LNCAP (cell line): ENCODE results near the gene THAP10.

Experiments
- CTCF ChIP-seq: fragments of 450-650 bp; IDR thresholded peaks from 2 replicates; pipeline ENCODE4 v1.5.1; 2017; ENCODE audit warnings: mild to moderate bottlenecking

Gene THAP10

DNA sequence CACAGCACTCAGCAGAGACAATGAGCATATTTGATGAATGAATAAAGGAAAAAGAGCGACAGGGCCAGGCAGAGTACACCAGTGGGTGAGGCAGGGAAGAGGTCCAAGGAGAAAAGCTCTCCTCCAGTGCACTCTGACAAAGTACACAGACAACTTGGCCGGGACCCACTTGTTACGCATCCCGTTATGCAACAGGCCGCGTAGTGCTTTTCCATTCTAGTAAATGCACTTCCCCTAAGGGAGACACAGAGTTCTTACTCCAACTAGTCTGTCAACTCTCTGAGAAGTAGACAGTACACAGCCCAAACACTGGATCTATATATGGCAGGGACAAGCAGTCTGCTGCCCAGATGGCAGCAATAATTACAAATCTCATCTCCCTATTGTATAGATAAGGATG lies 56.8 kb downstream of the THAP10 start:
- no peak for TF ChIP-seq CTCF

- TF ChIP-seq CTCF, result no peak
These were observed 57.2 kb downstream of the THAP10 start for GRCh38 chr15:70834999-70835398.

DNA sequence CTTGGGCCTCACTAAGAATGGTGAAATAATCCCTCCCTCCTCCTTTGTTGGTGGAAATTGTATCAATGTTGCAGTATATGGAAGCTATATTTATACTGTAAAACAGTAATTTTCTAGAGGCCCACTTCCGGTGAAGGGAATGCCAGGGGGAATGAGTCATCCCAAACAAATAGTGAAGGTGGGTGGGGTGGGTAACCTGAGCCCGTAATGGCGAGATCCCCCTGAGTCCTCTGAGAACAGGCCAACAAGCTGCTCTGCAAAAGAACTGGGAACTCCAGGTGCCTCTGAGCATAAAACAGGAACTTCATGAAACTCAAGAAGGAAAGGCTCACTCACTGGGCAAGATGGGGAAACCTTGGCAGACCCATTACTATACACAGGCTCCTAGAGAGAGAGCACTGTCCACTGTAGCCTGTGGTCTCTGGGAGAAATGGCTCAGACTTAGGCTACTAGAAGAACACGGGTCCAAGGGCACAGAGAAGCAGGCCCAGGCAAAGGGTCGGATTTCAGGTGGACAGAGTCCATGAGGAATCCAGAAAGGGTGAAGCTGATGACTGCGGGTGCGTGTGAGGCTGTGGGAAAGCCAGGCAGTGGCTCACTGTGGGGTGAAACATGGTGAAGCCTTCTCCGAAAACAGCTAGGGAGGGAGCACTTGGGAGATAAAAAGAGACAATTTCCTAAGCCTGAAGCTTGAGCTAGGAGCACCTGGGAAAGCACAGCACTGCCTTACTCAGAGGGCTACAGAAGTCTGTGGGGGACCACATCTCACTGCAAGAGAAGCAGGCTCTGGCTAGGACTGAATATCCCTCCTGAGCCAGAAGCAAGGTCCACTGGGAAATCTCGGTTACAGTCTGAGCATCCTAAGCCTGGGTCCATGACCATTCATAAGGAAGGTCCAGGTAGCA lies 58.1 kb downstream of the THAP10 start:
- TF ChIP-seq CTCF, result no peak

GRCh38 chr15:70833422-70833821 lies 58.8 kb downstream of the THAP10 start:
- TF ChIP-seq CTCF, result no peak

DNA sequence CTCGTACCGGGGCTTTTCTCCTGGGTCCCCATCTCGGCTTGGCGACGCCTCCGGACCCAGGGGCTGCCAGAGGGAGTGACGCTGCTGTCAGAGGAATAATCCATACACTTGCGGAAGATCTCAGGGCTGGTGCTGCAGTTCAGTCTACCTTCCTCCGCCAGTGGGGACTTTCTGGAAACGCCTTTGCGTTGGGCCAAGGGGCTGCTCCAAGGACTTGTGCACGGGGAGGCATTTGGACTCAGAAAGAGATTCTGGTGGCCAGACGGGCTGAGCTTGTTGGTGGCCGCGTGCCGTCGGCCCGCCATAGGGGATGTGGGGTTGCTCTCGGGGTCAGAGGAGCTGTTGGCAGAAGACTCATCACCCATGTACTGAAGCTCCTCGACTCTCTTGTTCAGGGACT lies 60.1 kb downstream of the THAP10 start:
- no peak for TF ChIP-seq CTCF
